ENCODE data around the gene ZNF784. TPM values are rescaled to one million over a fixed set of nuclear protein-coding genes. Genes with fewer than 3 reads are reported as not detected.
"Not testable (repeated sequence)": the region's sequence is repeated elsewhere in the genome, so short reads cannot be mapped to it uniquely, and the experiment has no call there.

The ZNF784 gene
- total and polyA plus RNA-seq, 2 experiments from 2014 or later: 1.3 to 3.0 TPM

DNA sequence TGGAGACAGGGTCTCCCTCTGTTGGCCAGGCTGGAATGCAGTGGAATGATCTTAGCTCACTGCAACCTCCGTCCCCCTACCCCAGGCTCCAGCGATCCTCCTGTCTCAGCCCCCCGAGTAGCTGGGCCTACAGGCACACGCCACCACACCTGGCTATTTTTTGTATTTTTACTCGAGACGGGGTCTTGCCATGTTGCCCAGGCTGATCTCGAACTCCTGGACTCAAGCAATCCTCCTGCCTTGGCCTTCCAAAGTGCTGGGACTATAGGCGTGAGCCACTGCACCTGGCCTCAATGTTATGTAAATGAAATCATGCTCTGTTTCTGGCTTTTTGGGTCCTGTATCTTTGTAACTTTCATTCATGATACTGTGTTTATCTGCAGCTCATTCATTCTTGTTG is 35.6 kb downstream of the ZNF784 start:
- Histone ChIP-seq H3K27me3 (replicated peaks; ENCODE audit: insufficient read depth) (no peaks in the 10 kb centered on the region), H3K9me3 (ENCODE audit: low read depth) (no peaks in the 10 kb centered on the region)
- 68 to 73% methylated on average over 8 of the region's 8 CpGs for WGBS, 2 experiments (ENCODE audit: low coverage in 1 of 2, low lambda C conversion rate in 2 of 2, missing lambda C conversion rate in 2 of 2)

DNA sequence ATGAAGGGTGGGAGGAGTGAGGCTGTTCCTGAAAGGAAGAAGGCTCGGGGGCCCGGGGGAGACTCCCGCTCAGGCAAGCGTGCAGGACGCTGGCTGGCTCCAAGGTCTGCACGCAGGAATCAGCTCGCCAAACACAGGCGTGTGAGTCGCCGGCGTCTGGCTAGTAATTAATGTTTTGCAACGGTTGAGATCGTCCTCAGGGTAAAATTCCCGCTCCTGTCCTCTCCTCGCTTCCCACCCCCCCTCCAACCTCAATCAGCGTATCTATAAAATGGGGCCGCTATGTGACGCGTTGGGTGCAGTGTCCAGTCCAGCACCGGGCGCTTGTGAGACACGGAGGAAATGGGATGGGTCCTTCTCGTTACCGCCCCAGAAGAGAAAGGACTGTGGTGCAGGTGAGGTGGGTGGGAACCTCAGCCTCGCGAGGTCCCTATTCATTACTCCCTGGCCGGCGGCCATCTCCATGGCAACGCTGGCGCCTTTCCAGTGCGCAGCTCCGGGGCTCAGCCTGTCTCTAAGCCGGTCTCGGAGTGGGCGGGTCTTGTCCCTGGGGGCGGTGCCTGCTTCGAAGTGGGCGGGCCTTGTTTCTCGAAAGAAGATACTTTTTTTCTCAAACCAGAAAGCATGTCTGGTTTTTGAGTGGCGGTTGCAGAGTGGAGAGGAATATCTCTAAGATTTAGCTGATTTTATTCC is 37.2 kb downstream of the ZNF784 start:
- H4K20me1 ChIP-seq (ENCODE audit: insufficient read depth): no peaks in the 10 kb centered on the region

More for the DNA sequence above, 35.6 kb downstream of the ZNF784 start:
- H3K9me2 ChIP-seq (ENCODE audit: insufficient read depth): no peaks in the 10 kb centered on the region
- no peaks in the 10 kb centered on the region for H3K79me2 ChIP-seq (ENCODE audit: insufficient read depth)
- H3K4me3 ChIP-seq: no peak overlapping the region
- H3K36me3 ChIP-seq (ENCODE audit: low read depth): no peaks in the 10 kb centered on the region
- H3F3A ChIP-seq (ENCODE audit: insufficient read depth): peaks cover 6% of the 10 kb centered on the region; the same call in 1 of the 2 replicates
- in situ Hi-C loops (cut with MboI): no loop called here
- H3K4me2 ChIP-seq (ENCODE audit: unreplicated experiment): no peak overlapping the region
- H3K9ac ChIP-seq: no peak overlapping the region
- H2AFZ ChIP-seq: no peak overlapping the region
- no peak overlapping the region for H3K27ac ChIP-seq
- no peak for DNase-seq
- TF ChIP-seq EZH2phosphoT487 (IDR thresholded peaks at IDR 0.05; ENCODE audit: insufficient read depth, low read depth) (no peak), EZH2 (IDR thresholded peaks at IDR 0.05; ENCODE audit: insufficient read depth, poor library complexity, severe bottlenecking) (no peak)
- no peaks in the 10 kb centered on the region for H3K4me1 ChIP-seq (ENCODE audit: insufficient read depth)
- H4K20me1 ChIP-seq (ENCODE audit: insufficient read depth): no peaks in the 10 kb centered on the region

GRCh38 chr19:55585658-55586339 is 38.6 kb downstream of the ZNF784 start:
- DNase-seq: peak; percentile 60
- TF ChIP-seq EZH2phosphoT487 (IDR thresholded peaks at IDR 0.05; ENCODE audit: insufficient read depth, low read depth) (no peak), EZH2 (IDR thresholded peaks at IDR 0.05; ENCODE audit: insufficient read depth, poor library complexity, severe bottlenecking) (no peak)
- H3K9me3 ChIP-seq (ENCODE audit: low read depth): no peaks in the 10 kb centered on the region
- peak overlapping the region; percentile 65 for H3K4me2 ChIP-seq (ENCODE audit: unreplicated experiment)
- H3K4me3 ChIP-seq: peak overlapping the region; percentile 66
- 4 to 6% methylated on average over 25 to 36 of the region's 36 CpGs for WGBS, 2 experiments (ENCODE audit: low coverage in 1 of 2, low lambda C conversion rate in 2 of 2, missing lambda C conversion rate in 2 of 2)
- no peaks in the 10 kb centered on the region; the same call in 1 of the 2 replicates for H3K4me1 ChIP-seq (ENCODE audit: insufficient read depth)
- peak overlapping the region; percentile 87 for H2AFZ ChIP-seq
- peak overlapping the region; percentile 34; the same call in 1 of the 2 replicates for H3K9ac ChIP-seq
- H3K27me3 ChIP-seq (replicated peaks; ENCODE audit: insufficient read depth): no peaks in the 10 kb centered on the region
- H3K9me2 ChIP-seq (ENCODE audit: insufficient read depth): no peaks in the 10 kb centered on the region
- no peaks in the 10 kb centered on the region for H4K20me1 ChIP-seq (ENCODE audit: insufficient read depth)
- in situ Hi-C loops (cut with MboI): no loop called here
- H3K27ac ChIP-seq: no peak overlapping the region
- no peaks in the 10 kb centered on the region for H3K36me3 ChIP-seq (ENCODE audit: low read depth)
- peaks cover 6% of the 10 kb centered on the region; the same call in 1 of the 2 replicates for H3K79me2 ChIP-seq (ENCODE audit: insufficient read depth)
- H3F3A ChIP-seq (ENCODE audit: insufficient read depth): peaks cover 11% of the 10 kb centered on the region

More for the DNA sequence above, 37.2 kb downstream of the ZNF784 start:
- Histone ChIP-seq H3K9me2 (ENCODE audit: insufficient read depth) (no peaks in the 10 kb centered on the region), H3K27ac (no peak overlapping the region), H3K4me2 (ENCODE audit: unreplicated experiment) (peak overlapping the region; percentile 69), H2AFZ (peak overlapping the region; percentile 69), H3F3A (ENCODE audit: insufficient read depth) (peaks cover 6% of the 10 kb centered on the region), H3K27me3 (replicated peaks; ENCODE audit: insufficient read depth) (no peaks in the 10 kb centered on the region), H3K4me1 (ENCODE audit: insufficient read depth) (no peaks in the 10 kb centered on the region), H3K4me3 (peak overlapping the region; percentile 70), H3K36me3 (ENCODE audit: low read depth) (no peaks in the 10 kb centered on the region), H3K79me2 (ENCODE audit: insufficient read depth) (no peaks in the 10 kb centered on the region), H3K9ac (0 out of 2 replicates have a peak overlapping the region, but pooled peaks have one; percentile 6), H3K9me3 (ENCODE audit: low read depth) (no peaks in the 10 kb centered on the region)
- in situ Hi-C loops (cut with MboI): no loop called here
- no peak for TF ChIP-seq EZH2phosphoT487 (IDR thresholded peaks at IDR 0.05; ENCODE audit: insufficient read depth, low read depth)
- TF ChIP-seq EZH2 (IDR thresholded peaks at IDR 0.05; ENCODE audit: insufficient read depth, poor library complexity, severe bottlenecking): no peak
- WGBS, 2 experiments (ENCODE audit: low coverage in 1 of 2, low lambda C conversion rate in 2 of 2, missing lambda C conversion rate in 2 of 2): 4 to 5% methylated on average over 36 to 40 of the region's 40 CpGs
- peak; percentile 91 for DNase-seq

DNA sequence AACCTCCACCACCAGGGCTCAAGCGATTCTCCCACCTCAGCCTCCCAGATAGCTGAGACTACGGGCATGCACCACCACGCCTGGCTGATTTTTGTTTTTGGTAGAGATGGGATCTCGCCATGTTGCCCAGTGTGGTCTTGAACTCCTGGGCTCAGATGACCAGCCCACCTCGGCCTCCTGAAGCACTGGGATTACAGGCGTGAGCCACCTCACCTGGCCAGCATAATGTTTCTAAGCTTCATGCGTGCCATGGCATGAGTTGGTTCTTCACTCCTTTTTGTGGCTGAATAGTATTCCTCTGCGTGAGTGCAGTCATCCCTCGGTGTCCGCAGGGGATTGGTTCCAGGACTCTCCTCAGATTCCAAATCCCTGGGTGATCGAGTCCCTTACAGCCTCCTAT is 39.5 kb downstream of the ZNF784 start:
- Histone ChIP-seq H3K27me3 (replicated peaks; ENCODE audit: insufficient read depth) (no peaks in the 10 kb centered on the region), H3K36me3 (ENCODE audit: low read depth) (no peaks in the 10 kb centered on the region), H3F3A (ENCODE audit: insufficient read depth) (peaks cover 13% of the 10 kb centered on the region), H3K4me2 (ENCODE audit: unreplicated experiment) (no peak overlapping the region), H3K9me2 (ENCODE audit: insufficient read depth) (no peaks in the 10 kb centered on the region), H3K9me3 (ENCODE audit: low read depth) (no peaks in the 10 kb centered on the region), H3K9ac (no peak overlapping the region), H2AFZ (no peak overlapping the region), H3K79me2 (ENCODE audit: insufficient read depth) (peaks cover 14% of the 10 kb centered on the region), H4K20me1 (ENCODE audit: insufficient read depth) (no peaks in the 10 kb centered on the region), H3K4me3 (no peak overlapping the region), H3K4me1 (ENCODE audit: insufficient read depth) (no peaks in the 10 kb centered on the region; the same call in 1 of the 2 replicates), H3K27ac (no peak overlapping the region)
- WGBS, 2 experiments (ENCODE audit: low coverage in 1 of 2, low lambda C conversion rate in 2 of 2, missing lambda C conversion rate in 2 of 2): 67 to 74% methylated on average over 11 of the region's 11 CpGs
- no peak for TF ChIP-seq EZH2 (IDR thresholded peaks at IDR 0.05; ENCODE audit: insufficient read depth, poor library complexity, severe bottlenecking)
- TF ChIP-seq EZH2phosphoT487 (IDR thresholded peaks at IDR 0.05; ENCODE audit: insufficient read depth, low read depth): no peak
- no peak for DNase-seq
- in situ Hi-C loops (cut with MboI): no loop called here

DNA sequence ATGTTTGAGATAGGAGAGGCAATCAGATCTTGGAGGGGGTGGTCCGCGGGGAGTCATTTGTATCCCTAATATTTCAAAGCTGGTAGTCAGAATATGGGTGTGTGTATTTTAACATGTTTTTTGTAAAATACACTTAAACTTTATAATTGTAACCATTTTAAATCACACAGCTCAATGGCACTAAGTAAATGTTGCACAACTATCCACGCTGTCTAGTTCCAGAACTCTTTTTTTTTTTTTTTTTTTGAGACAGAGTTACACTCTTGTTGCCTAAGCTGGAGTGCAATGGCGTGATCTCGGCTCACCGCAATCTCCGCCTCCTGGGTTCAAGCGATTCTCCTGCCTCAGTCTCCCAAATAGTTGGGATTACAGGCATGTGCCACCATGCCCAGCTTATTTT is 40.5 kb downstream of the ZNF784 start:
- H2AFZ ChIP-seq; H3K36me3 ChIP-seq (ENCODE audit: low read depth); H3K9me3 ChIP-seq (ENCODE audit: low read depth); in situ Hi-C loops (cut with MboI); H3K9me2 ChIP-seq (ENCODE audit: insufficient read depth); H4K20me1 ChIP-seq (ENCODE audit: insufficient read depth); DNase-seq; H3K27me3 ChIP-seq (replicated peaks; ENCODE audit: insufficient read depth); H3K27ac ChIP-seq; H3K9ac ChIP-seq; H3K4me2 ChIP-seq (ENCODE audit: unreplicated experiment); H3K4me1 ChIP-seq (ENCODE audit: insufficient read depth); H3K4me3 ChIP-seq: not testable (repeated sequence)
- peaks cover 15% of the 10 kb centered on the region for H3F3A ChIP-seq (ENCODE audit: insufficient read depth)
- WGBS, 2 experiments (ENCODE audit: low coverage in 1 of 2, low lambda C conversion rate in 2 of 2, missing lambda C conversion rate in 2 of 2): 60 to 67% methylated on average over 8 of the region's 8 CpGs
- peaks cover 19% of the 10 kb centered on the region for H3K79me2 ChIP-seq (ENCODE audit: insufficient read depth)

GRCh38 chr19:55582284-55582683 is 42.1 kb downstream of the ZNF784 start:
- H3K4me3 ChIP-seq; in situ Hi-C loops (cut with MboI); H3K9me2 ChIP-seq (ENCODE audit: insufficient read depth); H2AFZ ChIP-seq; H3K4me1 ChIP-seq (ENCODE audit: insufficient read depth); H4K20me1 ChIP-seq (ENCODE audit: insufficient read depth); H3K4me2 ChIP-seq (ENCODE audit: unreplicated experiment); H3K36me3 ChIP-seq (ENCODE audit: low read depth); H3K9me3 ChIP-seq (ENCODE audit: low read depth); H3K27me3 ChIP-seq (replicated peaks; ENCODE audit: insufficient read depth); DNase-seq; H3K9ac ChIP-seq; H3K27ac ChIP-seq: not testable (repeated sequence)
- Histone ChIP-seq H3K79me2 (ENCODE audit: insufficient read depth) (peaks cover 19% of the 10 kb centered on the region), H3F3A (ENCODE audit: insufficient read depth) (peaks cover 15% of the 10 kb centered on the region)
- WGBS, 2 experiments (ENCODE audit: low coverage in 1 of 2, low lambda C conversion rate in 2 of 2, missing lambda C conversion rate in 2 of 2): 60 to 81% methylated on average over 4 of the region's 4 CpGs
